ENCODE data around the gene MOSMO. TPM values are rescaled to one million over a fixed set of nuclear protein-coding genes. Genes with fewer than 3 reads are reported as not detected.

The MOSMO gene
- total and polyA plus RNA-seq, 9 of the 15 experiments (the other 6 are each of a cell fraction or from before 2014, with no cell fraction given) = 1.9 to 13.3 (median 7.7) TPM

- H3K36me3 ChIP-seq (ENCODE audit: control insufficient read depth, insufficient read depth, low read length) = peaks cover 87% of the 10 kb centered on the region
- CTCF ChIA-PET (ENCODE audit: low intra/inter-chr PET ratio) = interaction anchor here (0.6 kb wide), 1 partner anchor 46 kb away, joined by 3 read pairs; no protein-coding TSS in a partner anchor
Measured at GRCh38 chr16:21959050-21959449, 48.9 kb upstream of the MOSMO start.

More at GRCh38 chr16:21959050-21959449, 48.9 kb upstream of the MOSMO start:
- DNase-seq (ENCODE audit: extremely low read depth in 1 of 4, low spot score in 3 of 4) = no peak
- H3K27ac ChIP-seq (ENCODE audit: extremely low read depth, low read depth, low read length) = no peak overlapping the region
- FAIRE-seq = no peak
- peaks cover 37% of the 10 kb centered on the region for H3K79me2 ChIP-seq (ENCODE audit: control insufficient read depth, insufficient read depth, low read length)
- H3K4me1 ChIP-seq (replicated peaks in 1 of 2; ENCODE audit: control insufficient read depth in 2 of 2, insufficient read depth in 2 of 2, low read length in 2 of 2) = peaks cover 3 to 4% of the 10 kb centered on the region in 2 experiments; a peak in 3 of 5 replicates
- TF ChIP-seq ZNF445 (CRISPR knock-in tag; IDR thresholded peaks at IDR 0.05; ENCODE audit: low read depth) (no peak), MCM3 (IDR thresholded peaks at IDR 0.05) (no peak), ESRRA (IDR thresholded peaks at IDR 0.05; ENCODE audit: borderline replicate concordance, low read depth) (no peak), NCOA1 (IDR thresholded peaks at IDR 0.05; ENCODE audit: low read depth) (no peak), ZNF436 (CRISPR knock-in tag; IDR thresholded peaks at IDR 0.05) (no peak), SUPT5H (IDR thresholded peaks at IDR 0.05) (no peak), L3MBTL2 (IDR thresholded peaks at IDR 0.05) (no peak), FOSL1 (tag; conservative IDR thresholded peaks at IDR 0.05) (no peak), E2F1 (CRISPR knock-in tag; IDR thresholded peaks at IDR 0.05) (no peak), SRSF7 (optimal IDR thresholded peaks at IDR 0.05; ENCODE audit: low read depth, low read length) (no peak), ZNF444 (CRISPR knock-in tag; IDR thresholded peaks at IDR 0.05) (no peak), MBD2 (IDR thresholded peaks at IDR 0.05; ENCODE audit: borderline replicate concordance, low read depth) (no peak), MITF (IDR thresholded peaks at IDR 0.05) (no peak), ZBTB5 (IDR thresholded peaks at IDR 0.05) (no peak), CHCHD3 (CRISPR knock-in tag; IDR thresholded peaks at IDR 0.05) (no peak), CREB3 (tag; conservative IDR thresholded peaks at IDR 0.05; ENCODE audit: low read depth) (no peak), FOXM1 (IDR thresholded peaks at IDR 0.05; ENCODE audit: low read depth) (no peak), FOXM1 (CRISPR knock-in tag; IDR thresholded peaks at IDR 0.05; ENCODE audit: low read depth) (no peak), STAT5A (IDR thresholded peaks at IDR 0.05; ENCODE audit: borderline replicate concordance, low read length) (no peak), MYNN (IDR thresholded peaks at IDR 0.05) (no peak), MYNN (CRISPR knock-in tag; IDR thresholded peaks at IDR 0.05) (no peak)
- H3K4me3 ChIP-seq = no peak overlapping the region
- 60% methylated on average over 3 of the region's 3 CpGs for WGBS (ENCODE audit: insufficient coverage, low coverage, missing lambda C conversion rate)
- no peak overlapping the region for H3K9ac ChIP-seq (ENCODE audit: insufficient read depth in 1 of 2, low read depth in 2 of 2, low read length in 2 of 2)
- no peaks in the 10 kb centered on the region for H3K27me3 ChIP-seq (ENCODE audit: control insufficient read depth in 2 of 2, insufficient read depth in 2 of 2, low read length in 2 of 2)
- no peak for ATAC-seq
- BruUV-seq (replicated peaks) = no TSS peak
- intact Hi-C loops (cut with micrococcal nuclease) = no loop called here
- no peak overlapping the region for H3K4me2 ChIP-seq (ENCODE audit: insufficient read depth, low read length)
- POLR2A ChIA-PET = interaction anchor here (1.2 kb wide), 1 partner anchor 40 kb away, joined by 3 read pairs; no protein-coding TSS in a partner anchor
- in situ Hi-C loops (cut with MboI) = no loop called here
- 0 out of 2 replicates have a peak, but pooled peaks cover 5% of the 10 kb centered on the region for H4K20me1 ChIP-seq (replicated peaks; ENCODE audit: control insufficient read depth, insufficient read depth, low read length)
- no peak overlapping the region for H2AFZ ChIP-seq (ENCODE audit: low read depth, low read length)
- H3K9me1 ChIP-seq (ENCODE audit: control insufficient read depth, insufficient read depth, low read length) = no peaks in the 10 kb centered on the region
- H3K9me3 ChIP-seq (replicated peaks; ENCODE audit: control insufficient read depth, insufficient read depth, low read depth, low read length) = no peaks in the 10 kb centered on the region
